GM19468 (cell line): ENCODE results near the gene POLR2L.

ENCODE experiments used
- ATAC-seq: cut with Tn5 transposase; IDR thresholded peaks from one replicate; pipeline ENCODE4 v1.9.1; 2021; ENCODE audit warnings: mild to moderate bottlenecking, moderate library complexity, moderate number of reproducible peaks; ENCODE audit not compliant: unreplicated experiment; ENCODE audit errors: extremely low read depth

Gene POLR2L

GRCh38 chr11:828506-829175, 13.7 kb downstream of the POLR2L start:
- no peak for ATAC-seq

GRCh38 chr11:827897-828192, 14.5 kb downstream of the POLR2L start, which contains the start of gene CRACR2B:
Gene CRACR2B (plus strand): TSS chr11:827919. CDS start chr11:828608, 689 bp downstream.
- ATAC-seq: no peak

- ATAC-seq: no peak
These were observed 15.0 kb downstream of the POLR2L start for GRCh38 chr11:827146-827896.

GRCh38 chr11:826836-827145, 15.5 kb downstream of the POLR2L start:
- no peak for ATAC-seq

- ATAC-seq: no peak
These were observed 16.1 kb downstream of the POLR2L start for GRCh38 chr11:826227-826621.

- no peak for ATAC-seq
These were observed 16.7 kb downstream of the POLR2L start for GRCh38 chr11:825366-826226.

- ATAC-seq: no peak
These were observed 17.4 kb downstream of the POLR2L start for GRCh38 chr11:824942-825341.

GRCh38 chr11:824292-824880, 17.9 kb downstream of the POLR2L start:
- ATAC-seq: no peak

- no peak for ATAC-seq
These were observed 18.7 kb downstream of the POLR2L start for GRCh38 chr11:823441-824291.

- ATAC-seq: no peak
These were observed 20.6 kb downstream of the POLR2L start for GRCh38 chr11:821512-822371.

GRCh38 chr11:820655-821511, 21.4 kb downstream of the POLR2L start:
- ATAC-seq: no peak

- ATAC-seq: no peak
These were observed 22.2 kb downstream of the POLR2L start for GRCh38 chr11:819943-820649.

GRCh38 chr11:819129-819931, 23.0 kb downstream of the POLR2L start:
- ATAC-seq: no peak

GRCh38 chr11:818396-819128, 23.8 kb downstream of the POLR2L start, which contains the start of gene PNPLA2:
Gene PNPLA2 (plus strand): TSS chr11:818914. CDS start chr11:819719, 805 bp downstream.
- ATAC-seq: no peak

- no peak for ATAC-seq
These were observed 25.9 kb downstream of the POLR2L start for GRCh38 chr11:816433-816779.
